Panc1 (cell line): ENCODE measurements around the gene PIGBOS1. TPM values are rescaled to one million over a fixed set of nuclear protein-coding genes. Genes with fewer than 3 reads are reported as not detected.
"Not testable (repeated sequence)": the region's sequence is repeated elsewhere in the genome, so short reads cannot be mapped to it uniquely, and the experiment has no call there.

Experiments used
- ATAC-seq: fragments of 200-7000 bp; cut with Tn5 transposase; 2 replicates; pipeline ENCODE4 v1.9.1; 2020; ENCODE audit warnings: mild to moderate bottlenecking, moderate library complexity
- BruUV-seq: library from RNA; stranded (reverse); fragments of 400-500 nt; replicated peaks from 2 replicates; lab custom pipeline; 2021; lab: Mats Ljungman, UMichigan
- CTCF ChIA-PET: fragments of 300-600 bp; sonication (Branson Sonifier 250); formaldehyde crosslinking; loops from one replicate; lab custom pipeline; 2022; ENCODE audit warnings: antibody characterized with exemption; lab: Charles Lee
- POLR2A ChIA-PET: fragments of 300-600 bp; sonication (Branson Sonifier 250); formaldehyde crosslinking; loops from one replicate; lab custom pipeline; 2022; ENCODE audit warnings: antibody characterized with exemption; lab: Charles Lee
- DNase-seq: peaks from one replicate; pipeline ENCODE4 v3.0.0-alpha.2; 2010; ENCODE audit warnings: low read depth, low spot score
- H3K27ac ChIP-seq: 2 replicates; pipeline ENCODE4 v1.5.1; 2011; ENCODE audit warnings: mild to moderate bottlenecking, low read length, inconsistent platforms
- H3K27me3 ChIP-seq: fragments of 200-500 bp; sonication (Bioruptor generic); 2 replicates; pipeline ENCODE4 v1.6.0; 2014; ENCODE audit warnings: low read length, inconsistent platforms; ENCODE audit not compliant: control insufficient read depth, insufficient read depth
- H3K36me3 ChIP-seq: fragments of 200-500 bp; sonication (Bioruptor generic); 2 replicates; pipeline ENCODE4 v1.5.1; 2014; ENCODE audit warnings: inconsistent platforms, mild to moderate bottlenecking, low read length, moderate library complexity; ENCODE audit not compliant: control insufficient read depth, insufficient read depth
- H3K4me1 ChIP-seq: 2 replicates; pipeline ENCODE4 v1.5.1; 2011; ENCODE audit warnings: inconsistent platforms, mild to moderate bottlenecking, low read length, moderate library complexity; ENCODE audit not compliant: control insufficient read depth, insufficient read depth
- H3K4me3 ChIP-seq, 2 experiments: 2 replicates each; pipeline ENCODE4 v1.5.1; 2011 to 2012; ENCODE audit warnings: low read depth in 2 of 2, low read length in 2 of 2, mild to moderate bottlenecking in 2 of 2, inconsistent platforms in 1 of 2, moderate library complexity in 1 of 2
- H3K9me3 ChIP-seq: fragments of 200-500 bp; sonication (Bioruptor generic); 2 replicates; pipeline ENCODE4 v1.5.1; 2014; ENCODE audit warnings: low read depth, mild to moderate bottlenecking, inconsistent platforms, low read length, moderate library complexity; ENCODE audit not compliant: control insufficient read depth, insufficient read depth
- POLR2AphosphoS5 ChIP-seq: IDR thresholded peaks from 2 replicates; pipeline ENCODE4 v1.6.1; 2012; ENCODE audit warnings: mild to moderate bottlenecking, low read depth, low read length, moderate library complexity
- SIN3A ChIP-seq: IDR thresholded peaks from 2 replicates; pipeline ENCODE4 v1.6.1; 2012; ENCODE audit warnings: low read depth, mild to moderate bottlenecking, low read length, moderate library complexity, borderline replicate concordance; ENCODE audit not compliant: insufficient read depth
- TCF7L2 ChIP-seq: IDR thresholded peaks from 2 replicates; pipeline ENCODE4 v1.6.1; 2011; ENCODE audit warnings: mild to moderate bottlenecking, low read depth, low read length, inconsistent platforms
- in situ Hi-C: cut with HindIII; loops from 2 replicates; pipeline ENCODE4 v1.10.0; 2016; ENCODE audit warnings: low sequenced_read_pairs, low pct_unique_long_range_greater_than_20kb
- intact Hi-C: fragments of 100-400 bp; cut with micrococcal nuclease; formaldehyde crosslinking; loops from one replicate; pipeline ENCODE4 v1.10.0; 2022; ENCODE audit not compliant: unreplicated experiment
- total RNA-seq: library from RNA; stranded (reverse); gene quantifications from one replicate; pipeline ENCODE4 v1.2.1, GENCODE V29; 2021; ENCODE audit not compliant: unreplicated experiment
- TF ChIP-seq, protein P1 (sequence below), 2 experiments: IDR thresholded peaks; 2 replicates each; pipeline ENCODE4 v1.6.1; 2011 to 2012; ENCODE audit warnings: low read depth in 2 of 2, control low read depth in 1 of 2, low read length in 1 of 2, mild to moderate bottlenecking in 1 of 2, moderate library complexity in 1 of 2; ENCODE audit not compliant: insufficient read depth in 1 of 2
- TF ChIP-seq, protein P2 (sequence below): fragments of 450-650 bp; IDR thresholded peaks from 2 replicates; pipeline ENCODE4 v1.5.1; 2017; ENCODE audit warnings: mild to moderate bottlenecking

Gene PIGBOS1
- total RNA-seq, 1 experiment from 2014 or later, result 13.4 TPM

DNA sequence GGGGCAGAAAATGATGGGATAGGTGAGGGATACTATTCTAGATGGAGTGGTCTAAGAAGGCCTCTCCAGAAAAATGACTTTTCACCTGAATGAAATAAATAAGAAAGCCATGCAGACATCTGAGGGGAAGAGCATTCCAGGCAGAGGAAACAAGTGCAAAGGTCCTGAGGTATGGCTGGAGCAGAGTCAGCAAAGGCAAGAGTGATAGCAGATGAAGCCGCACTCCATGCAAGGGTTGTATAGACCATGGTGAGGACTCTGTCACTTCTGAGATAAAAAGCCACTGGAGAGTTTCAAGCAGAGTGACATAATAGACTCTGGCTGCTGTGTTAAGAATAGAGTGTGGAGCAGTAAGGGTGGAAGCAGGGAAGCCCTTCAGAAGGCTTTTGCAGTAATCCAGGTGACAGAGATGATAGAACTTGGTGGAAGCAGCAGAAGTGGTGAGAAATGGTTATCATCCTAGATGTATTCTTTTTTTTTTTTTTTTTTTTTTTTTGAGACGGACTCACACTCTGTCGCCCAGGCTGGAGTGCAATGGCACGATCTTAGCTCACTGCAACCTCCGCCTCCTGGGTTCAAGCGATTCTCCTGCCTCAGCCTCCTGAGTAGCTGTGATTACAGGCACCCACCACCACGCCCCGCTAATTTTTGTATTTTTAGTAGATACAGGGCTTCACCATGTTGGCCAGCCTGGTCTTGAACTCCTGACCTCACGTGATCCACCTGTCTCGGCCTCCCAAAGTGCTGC, 32.3 kb downstream of the PIGBOS1 start:
- H3K4me1 ChIP-seq, H3K36me3 ChIP-seq, H3K27me3 ChIP-seq, ATAC-seq, BruUV-seq, in situ Hi-C loops, POLR2A ChIA-PET, CTCF ChIA-PET, intact Hi-C loops, H3K27ac ChIP-seq, DNase-seq, H3K9me3 ChIP-seq, H3K4me3 ChIP-seq: not testable (repeated sequence)

DNA sequence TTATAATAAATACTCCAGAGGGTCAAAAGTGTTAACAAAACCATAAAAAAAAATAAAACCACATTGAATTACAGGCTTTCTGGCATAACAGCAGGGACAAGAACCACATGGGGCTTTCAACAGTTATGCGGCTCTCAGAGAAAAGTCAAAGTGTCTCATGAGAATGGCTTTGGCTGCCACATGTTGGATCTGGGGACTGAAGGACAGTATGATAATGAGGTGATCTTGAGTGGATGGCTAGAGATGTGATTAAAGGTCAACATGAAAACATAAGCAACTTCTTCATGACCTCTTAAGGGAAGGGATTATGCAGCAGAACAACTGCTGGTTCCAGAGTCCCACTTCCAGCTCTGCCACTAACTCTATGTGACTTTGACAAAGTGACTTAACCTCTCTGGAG, 34.5 kb downstream of the PIGBOS1 start:
- in situ Hi-C loops (no loop called here), intact Hi-C loops (no loop called here)
- no peaks in the 10 kb centered on the region for H3K9me3 ChIP-seq
- ATAC-seq (no peak), DNase-seq (no peak)
- no peak overlapping the region for H3K27ac ChIP-seq
- no TSS peak for BruUV-seq
- ChIA-PET CTCF (no interaction called here), POLR2A (no interaction called here)
- no peak overlapping the region for H3K4me3 ChIP-seq
- TF ChIP-seq, protein P1, sequence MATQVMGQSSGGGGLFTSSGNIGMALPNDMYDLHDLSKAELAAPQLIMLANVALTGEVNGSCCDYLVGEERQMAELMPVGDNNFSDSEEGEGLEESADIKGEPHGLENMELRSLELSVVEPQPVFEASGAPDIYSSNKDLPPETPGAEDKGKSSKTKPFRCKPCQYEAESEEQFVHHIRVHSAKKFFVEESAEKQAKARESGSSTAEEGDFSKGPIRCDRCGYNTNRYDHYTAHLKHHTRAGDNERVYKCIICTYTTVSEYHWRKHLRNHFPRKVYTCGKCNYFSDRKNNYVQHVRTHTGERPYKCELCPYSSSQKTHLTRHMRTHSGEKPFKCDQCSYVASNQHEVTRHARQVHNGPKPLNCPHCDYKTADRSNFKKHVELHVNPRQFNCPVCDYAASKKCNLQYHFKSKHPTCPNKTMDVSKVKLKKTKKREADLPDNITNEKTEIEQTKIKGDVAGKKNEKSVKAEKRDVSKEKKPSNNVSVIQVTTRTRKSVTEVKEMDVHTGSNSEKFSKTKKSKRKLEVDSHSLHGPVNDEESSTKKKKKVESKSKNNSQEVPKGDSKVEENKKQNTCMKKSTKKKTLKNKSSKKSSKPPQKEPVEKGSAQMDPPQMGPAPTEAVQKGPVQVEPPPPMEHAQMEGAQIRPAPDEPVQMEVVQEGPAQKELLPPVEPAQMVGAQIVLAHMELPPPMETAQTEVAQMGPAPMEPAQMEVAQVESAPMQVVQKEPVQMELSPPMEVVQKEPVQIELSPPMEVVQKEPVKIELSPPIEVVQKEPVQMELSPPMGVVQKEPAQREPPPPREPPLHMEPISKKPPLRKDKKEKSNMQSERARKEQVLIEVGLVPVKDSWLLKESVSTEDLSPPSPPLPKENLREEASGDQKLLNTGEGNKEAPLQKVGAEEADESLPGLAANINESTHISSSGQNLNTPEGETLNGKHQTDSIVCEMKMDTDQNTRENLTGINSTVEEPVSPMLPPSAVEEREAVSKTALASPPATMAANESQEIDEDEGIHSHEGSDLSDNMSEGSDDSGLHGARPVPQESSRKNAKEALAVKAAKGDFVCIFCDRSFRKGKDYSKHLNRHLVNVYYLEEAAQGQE (IDR thresholded peaks at IDR 0.05; ENCODE audit: insufficient read depth in 1 of 2, low read depth in 2 of 2, low read length in 1 of 2), result no peak
- TF ChIP-seq TCF7L2, result no peak
- TF ChIP-seq POLR2AphosphoS5, result no peak
- no peak for TF ChIP-seq SIN3A
- TF ChIP-seq, protein P2, sequence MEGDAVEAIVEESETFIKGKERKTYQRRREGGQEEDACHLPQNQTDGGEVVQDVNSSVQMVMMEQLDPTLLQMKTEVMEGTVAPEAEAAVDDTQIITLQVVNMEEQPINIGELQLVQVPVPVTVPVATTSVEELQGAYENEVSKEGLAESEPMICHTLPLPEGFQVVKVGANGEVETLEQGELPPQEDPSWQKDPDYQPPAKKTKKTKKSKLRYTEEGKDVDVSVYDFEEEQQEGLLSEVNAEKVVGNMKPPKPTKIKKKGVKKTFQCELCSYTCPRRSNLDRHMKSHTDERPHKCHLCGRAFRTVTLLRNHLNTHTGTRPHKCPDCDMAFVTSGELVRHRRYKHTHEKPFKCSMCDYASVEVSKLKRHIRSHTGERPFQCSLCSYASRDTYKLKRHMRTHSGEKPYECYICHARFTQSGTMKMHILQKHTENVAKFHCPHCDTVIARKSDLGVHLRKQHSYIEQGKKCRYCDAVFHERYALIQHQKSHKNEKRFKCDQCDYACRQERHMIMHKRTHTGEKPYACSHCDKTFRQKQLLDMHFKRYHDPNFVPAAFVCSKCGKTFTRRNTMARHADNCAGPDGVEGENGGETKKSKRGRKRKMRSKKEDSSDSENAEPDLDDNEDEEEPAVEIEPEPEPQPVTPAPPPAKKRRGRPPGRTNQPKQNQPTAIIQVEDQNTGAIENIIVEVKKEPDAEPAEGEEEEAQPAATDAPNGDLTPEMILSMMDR, result no peak
- no peaks in the 10 kb centered on the region for H3K4me1 ChIP-seq
- H3K36me3 ChIP-seq, result no peaks in the 10 kb centered on the region
- H3K27me3 ChIP-seq, result no peaks in the 10 kb centered on the region

DNA sequence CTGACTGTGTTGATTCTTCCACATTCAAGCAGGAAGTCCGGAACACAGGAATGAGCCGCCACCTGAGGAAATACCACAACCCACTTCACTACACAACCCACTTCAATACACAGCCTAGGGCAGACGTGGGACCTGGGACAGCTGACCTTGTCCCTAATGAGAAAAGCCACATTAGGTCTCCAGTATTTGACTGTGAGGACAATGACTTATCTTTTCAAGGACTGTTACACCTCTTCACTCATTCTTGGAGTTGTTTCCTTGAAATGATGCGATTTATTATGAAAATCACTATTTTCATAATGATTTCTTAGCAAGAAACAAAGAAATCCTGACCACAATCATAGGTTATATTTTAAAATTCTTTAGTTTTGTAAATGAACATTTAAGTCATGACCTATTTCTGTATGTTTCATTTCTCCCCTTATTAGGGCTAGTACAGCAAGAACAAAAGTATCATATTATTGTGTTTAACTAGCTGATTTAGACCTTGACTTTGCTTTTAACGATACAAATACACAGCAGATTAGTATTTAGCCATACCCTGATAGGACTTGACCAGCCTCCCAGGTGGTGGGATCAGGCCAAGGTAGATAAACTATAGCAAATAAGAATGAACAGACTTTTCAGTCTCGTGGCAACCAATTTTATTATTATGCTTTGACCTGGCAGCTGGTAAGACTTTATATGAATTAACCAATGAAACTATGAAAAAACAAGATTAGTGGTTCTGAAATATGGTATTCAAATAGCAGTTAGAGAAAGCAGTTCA, 35.4 kb downstream of the PIGBOS1 start:
- Histone ChIP-seq H3K27ac (no peak overlapping the region), H3K9me3 (no peaks in the 10 kb centered on the region), H3K27me3 (no peaks in the 10 kb centered on the region), H3K36me3 (no peaks in the 10 kb centered on the region), H3K4me3 (no peak overlapping the region), H3K4me1 (no peaks in the 10 kb centered on the region)
- intact Hi-C loops (no loop called here), in situ Hi-C loops (no loop called here)
- BruUV-seq, result no TSS peak
- CTCF ChIA-PET, result no interaction called here
- DNase-seq (no peak), ATAC-seq (no peak)
- TF ChIP-seq, protein P1 (IDR thresholded peaks at IDR 0.05; ENCODE audit: insufficient read depth in 1 of 2, low read depth in 2 of 2, low read length in 1 of 2), result no peak
- TF ChIP-seq POLR2AphosphoS5 (no peak), TCF7L2 (no peak), SIN3A (no peak)
- TF ChIP-seq, protein P2, result no peak
- POLR2A ChIA-PET, result no interaction called here
